Ramos (cell line): ENCODE results near the gene FUOM.
"Not testable (repeated sequence)": the region's sequence is repeated elsewhere in the genome, so short reads cannot be mapped to it uniquely, and the experiment has no call there.

Experiments used
- in situ Hi-C: fragments of 300-500 bp; cut with MboI; formaldehyde crosslinking; loops from one replicate; pipeline ENCODE4 v1.14.3; 2022; ENCODE audit warnings: low sequenced_read_pairs; ENCODE audit not compliant: unreplicated experiment

FUOM gene

GRCh38 chr10:133370030-133370786 is 12.4 kb upstream of the FUOM start:
- in situ Hi-C loops: no loop called here

GRCh38 chr10:133368153-133368552 is 10.3 kb upstream of the FUOM start:
- in situ Hi-C loops: no loop called here

GRCh38 chr10:133367461-133367860 is 9.6 kb upstream of the FUOM start:
- in situ Hi-C loops: not testable (repeated sequence)

- in situ Hi-C loops: no loop called here
Measured at GRCh38 chr10:133366751-133367150, 8.9 kb upstream of the FUOM start.

- in situ Hi-C loops: no loop called here
Measured at GRCh38 chr10:133366130-133366478, 8.3 kb upstream of the FUOM start.

- in situ Hi-C loops: no loop called here
Measured at GRCh38 chr10:133365461-133366129, 7.8 kb upstream of the FUOM start.

GRCh38 chr10:133364645-133365431 is 7.0 kb upstream of the FUOM start:
- in situ Hi-C loops: no loop called here

GRCh38 chr10:133362846-133363245 is 5.0 kb upstream of the FUOM start:
- in situ Hi-C loops: no loop called here

- in situ Hi-C loops: no loop called here
Measured at GRCh38 chr10:133361773-133362441, 4.1 kb upstream of the FUOM start.

- in situ Hi-C loops: no loop called here
Measured at GRCh38 chr10:133361227-133361626, 3.4 kb upstream of the FUOM start.

GRCh38 chr10:133359972-133360610 is 2.3 kb upstream of the FUOM start:
- in situ Hi-C loops: no loop called here

GRCh38 chr10:133359554-133359971 is 1.7 kb upstream of the FUOM start:
- in situ Hi-C loops: no loop called here

GRCh38 chr10:133358925-133359310 is 1.1 kb upstream of the FUOM start:
- in situ Hi-C loops: no loop called here

GRCh38 chr10:133358162-133358924 is 524 bp upstream of the FUOM start:
- in situ Hi-C loops: no loop called here

- in situ Hi-C loops: no loop called here
Measured at GRCh38 chr10:133356549-133357284, 1.1 kb downstream of the FUOM start.

GRCh38 chr10:133355991-133356390 is 1.8 kb downstream of the FUOM start:
- in situ Hi-C loops: no loop called here

- in situ Hi-C loops: no loop called here
Measured at GRCh38 chr10:133355266-133355665, 2.6 kb downstream of the FUOM start.

GRCh38 chr10:133354672-133355240 is 3.1 kb downstream of the FUOM start:
- in situ Hi-C loops: no loop called here
